HG02759 (cell line): ENCODE data around the gene ZNF385C.

Experiments used
- ATAC-seq: cut with Tn5 transposase; IDR thresholded peaks from one replicate; pipeline ENCODE4 v1.9.1; 2021; ENCODE audit warnings: mild to moderate bottlenecking, moderate library complexity; ENCODE audit not compliant: unreplicated experiment

The ZNF385C gene

GRCh38 chr17:42051645-42052044, 46.6 kb downstream of the ZNF385C start:
- ATAC-seq, result no peak

GRCh38 chr17:42051013-42051400, 47.3 kb downstream of the ZNF385C start:
- ATAC-seq, result no peak

- ATAC-seq, result no peak
Observed at GRCh38 chr17:42050393-42051012, 47.8 kb downstream of the ZNF385C start, which contains the start of gene C17orf113. C17orf113 (minus strand) TSS chr17:42050601; CDS start chr17:42043376, 7,225 bp downstream.

DNA sequence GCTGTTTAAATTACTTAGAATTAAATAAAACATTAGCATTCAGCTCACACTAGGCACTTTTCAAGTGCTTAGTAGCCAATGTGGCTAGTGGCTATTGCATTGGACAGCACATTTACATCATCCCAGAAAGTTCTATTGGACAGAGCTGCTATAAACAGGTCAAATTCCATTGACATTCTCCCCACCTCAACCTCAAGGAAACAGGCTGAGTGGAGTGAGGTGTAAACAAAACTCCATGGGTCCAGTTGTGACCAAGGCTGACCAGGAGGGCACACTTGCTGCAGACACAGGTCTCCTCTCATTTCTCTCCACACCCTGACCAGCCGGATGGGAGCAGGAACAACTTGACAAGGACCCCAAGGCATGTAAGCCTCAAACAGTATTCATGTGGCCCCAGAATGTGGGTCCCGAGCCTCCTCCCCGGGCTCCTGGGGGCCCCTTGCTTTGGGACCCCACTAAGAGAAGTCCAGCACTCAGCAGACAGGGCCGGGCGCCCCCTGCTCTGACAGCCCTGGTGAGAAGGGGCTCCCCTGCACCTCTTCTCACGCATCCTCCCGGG, 48.4 kb downstream of the ZNF385C start:
- ATAC-seq, result no peak

GRCh38 chr17:42047343-42047742, 50.9 kb downstream of the ZNF385C start:
- ATAC-seq, result no peak

- ATAC-seq, result no peak
Observed at GRCh38 chr17:42045719-42046118, 52.6 kb downstream of the ZNF385C start.

DNA sequence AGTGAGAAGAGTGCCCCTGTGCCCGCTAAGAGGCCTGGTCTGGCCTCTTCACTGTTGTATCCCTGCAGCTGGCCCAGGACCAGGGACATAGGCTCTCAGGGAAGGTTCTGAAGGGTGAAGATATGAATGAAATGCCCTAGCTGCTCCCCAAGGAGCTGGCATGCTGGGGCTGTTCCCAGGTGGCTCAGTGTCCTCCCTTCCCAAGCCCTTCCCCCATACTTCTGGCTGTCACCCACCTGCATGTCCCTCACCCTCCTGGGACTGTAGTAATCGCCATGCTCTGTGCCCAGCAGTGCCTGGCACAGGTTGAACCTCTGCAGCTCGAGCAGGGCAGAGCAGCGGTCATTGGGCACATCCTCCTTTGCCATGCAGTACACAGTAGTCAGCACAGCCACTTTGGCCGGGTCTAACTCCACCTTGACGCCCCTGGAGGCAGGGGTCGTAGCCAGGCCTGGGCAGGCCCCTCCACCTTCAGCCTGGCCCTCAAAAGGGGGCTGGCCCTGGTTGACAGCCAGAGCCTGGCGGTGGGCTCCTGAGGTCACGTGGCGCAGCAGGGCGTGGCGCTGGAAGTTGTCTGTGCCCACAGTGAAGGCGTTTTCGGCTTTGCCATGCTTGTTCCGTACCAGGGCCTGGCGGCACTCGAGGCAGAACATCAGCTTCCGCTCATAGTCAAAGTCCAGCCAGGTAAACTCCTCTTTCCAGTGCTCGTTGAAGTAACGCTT, 55.5 kb downstream of the ZNF385C start:
- no peak for ATAC-seq

GRCh38 chr17:42041619-42042018, 56.7 kb downstream of the ZNF385C start:
- ATAC-seq, result no peak

GRCh38 chr17:42040818-42041217, 57.5 kb downstream of the ZNF385C start:
- no peak for ATAC-seq

- no peak for ATAC-seq
Observed at GRCh38 chr17:42039794-42040763, 58.2 kb downstream of the ZNF385C start.

GRCh38 chr17:42038221-42038973, 59.9 kb downstream of the ZNF385C start:
- no peak for ATAC-seq

DNA sequence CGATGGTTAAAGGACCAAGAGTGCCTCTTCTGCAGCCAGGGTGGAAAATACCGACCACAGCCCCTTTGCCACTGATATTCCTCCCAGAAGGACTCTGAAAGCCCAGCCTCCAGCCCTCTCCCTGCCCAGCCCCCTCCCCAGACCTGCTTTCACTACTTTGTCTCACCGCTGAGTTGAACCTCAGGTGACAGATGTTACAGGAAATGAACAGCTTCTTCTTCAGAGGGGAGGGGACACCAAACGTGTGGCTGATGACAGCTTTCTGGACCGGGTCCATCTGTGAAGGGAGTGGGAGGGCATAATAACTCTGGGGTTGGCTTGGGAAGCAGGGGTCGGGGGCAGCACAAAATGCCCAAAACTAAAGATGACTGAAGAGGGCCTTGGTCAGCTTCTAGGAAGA, 64.2 kb downstream of the ZNF385C start:
- no peak for ATAC-seq

DNA sequence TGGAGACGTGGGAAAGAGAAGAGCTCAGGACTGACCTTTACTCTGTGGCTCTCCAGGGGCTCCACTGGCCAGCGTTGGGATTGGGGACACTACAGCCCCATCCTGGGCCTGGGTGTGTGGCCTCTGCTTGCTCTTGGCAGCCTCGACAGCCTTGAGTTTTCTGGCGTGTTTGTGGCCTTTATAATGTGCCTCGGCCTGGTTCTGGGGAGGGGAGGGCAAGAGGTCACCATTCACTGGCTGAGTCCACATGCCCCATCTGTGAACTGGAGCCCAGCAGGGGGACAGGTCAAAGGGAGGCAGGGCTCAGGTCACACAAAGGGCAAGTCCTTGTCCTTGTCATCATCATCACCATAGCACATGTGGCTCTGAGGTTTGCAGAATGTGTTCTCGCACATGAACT, 66.7 kb downstream of the ZNF385C start:
- no peak for ATAC-seq

DNA sequence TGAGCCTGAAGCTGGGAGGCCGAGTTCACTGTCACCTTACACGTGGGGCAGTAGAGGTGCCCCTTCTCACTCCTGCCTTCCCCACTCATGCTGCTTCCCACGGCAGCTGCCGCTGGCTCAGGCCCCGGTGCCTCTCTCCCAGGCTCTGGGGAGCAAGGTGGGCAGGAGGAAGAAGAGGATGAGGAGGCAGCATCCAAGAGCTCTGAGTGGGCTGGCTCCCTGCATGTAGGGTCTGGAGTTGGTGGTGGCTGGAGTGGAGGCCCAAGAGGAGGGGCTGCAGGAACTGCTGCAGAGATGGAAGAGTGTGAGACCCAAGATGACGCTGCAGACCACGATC, 69.5 kb downstream of the ZNF385C start:
- ATAC-seq, result no peak

DNA sequence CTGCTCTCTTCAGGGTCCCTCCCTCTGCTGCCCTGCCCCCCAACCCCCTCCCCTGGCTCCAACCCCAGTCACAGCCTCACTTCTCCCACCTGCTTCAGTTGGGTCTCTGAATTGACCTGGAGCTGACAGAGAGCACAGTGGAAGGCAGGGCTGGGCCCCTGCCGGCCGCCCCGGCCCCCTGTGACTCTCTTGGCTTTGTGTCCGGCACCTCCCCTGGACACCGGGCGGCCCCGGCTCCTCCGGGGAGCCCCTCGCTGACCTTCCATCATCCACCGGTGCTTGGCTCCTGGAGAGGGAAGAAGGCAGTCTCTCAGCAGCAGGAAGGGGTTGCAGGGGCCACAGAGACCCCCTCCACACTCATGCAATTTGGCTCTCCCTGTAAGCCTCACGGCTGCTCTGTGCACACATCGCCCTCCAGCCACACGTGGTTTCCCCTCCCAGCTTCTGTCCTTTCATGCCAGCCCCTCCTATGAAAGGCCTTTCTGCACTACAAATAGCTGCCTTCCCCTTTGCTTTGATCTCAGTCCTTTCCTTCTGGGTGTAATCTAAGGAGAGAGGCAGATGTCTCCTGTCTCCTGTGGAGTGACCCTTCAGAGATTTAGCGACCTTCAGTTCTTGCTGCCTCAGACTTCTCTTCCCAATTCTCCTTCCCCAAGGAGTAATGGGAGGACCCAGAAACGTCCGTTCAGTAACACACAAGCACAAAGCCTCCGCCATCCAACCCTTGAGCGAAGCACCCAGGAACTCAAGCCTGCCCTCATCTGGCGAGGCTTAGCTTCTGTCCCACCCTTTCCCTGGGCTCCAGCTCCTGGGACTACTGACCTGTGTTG, 70.1 kb downstream of the ZNF385C start:
- ATAC-seq, result no peak

GRCh38 chr17:42027590-42027889, 70.7 kb downstream of the ZNF385C start:
- ATAC-seq, result no peak

DNA sequence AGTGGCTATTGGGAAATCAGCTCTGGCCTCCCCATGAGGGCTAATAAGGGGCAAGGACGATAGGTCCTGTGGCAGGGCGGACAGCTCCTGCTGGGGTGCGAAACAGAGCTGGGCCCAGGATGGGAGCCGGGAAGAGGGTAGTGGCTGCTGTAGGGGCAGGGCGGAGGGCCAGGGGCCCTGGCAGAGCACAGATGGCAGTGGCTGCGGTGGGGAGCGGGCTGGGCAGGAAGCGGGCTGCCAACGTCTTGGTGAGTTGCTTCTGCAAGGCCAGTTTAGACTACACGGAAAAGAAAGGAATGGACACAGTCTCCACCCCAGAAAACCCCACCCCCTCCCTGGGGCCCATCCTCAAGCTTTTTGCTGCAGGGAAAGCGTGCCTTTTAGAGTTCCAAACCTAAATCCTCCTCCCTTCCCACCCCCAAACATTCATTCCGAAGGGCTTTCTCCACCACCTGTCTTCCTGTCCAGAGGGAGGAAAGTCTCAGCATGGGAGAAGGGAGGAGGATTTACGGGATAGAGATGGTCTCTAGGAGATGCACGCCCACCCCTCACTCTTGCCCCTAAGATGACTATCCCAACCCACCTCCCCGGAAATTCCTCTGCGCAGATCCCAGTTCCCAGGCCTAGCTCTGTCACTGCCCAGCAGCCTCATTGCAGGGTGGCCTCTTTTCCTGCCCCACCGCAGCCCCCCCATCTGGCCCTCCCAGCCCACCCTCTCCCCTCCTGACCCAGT, 71.2 kb downstream of the ZNF385C start:
- no peak for ATAC-seq

DNA sequence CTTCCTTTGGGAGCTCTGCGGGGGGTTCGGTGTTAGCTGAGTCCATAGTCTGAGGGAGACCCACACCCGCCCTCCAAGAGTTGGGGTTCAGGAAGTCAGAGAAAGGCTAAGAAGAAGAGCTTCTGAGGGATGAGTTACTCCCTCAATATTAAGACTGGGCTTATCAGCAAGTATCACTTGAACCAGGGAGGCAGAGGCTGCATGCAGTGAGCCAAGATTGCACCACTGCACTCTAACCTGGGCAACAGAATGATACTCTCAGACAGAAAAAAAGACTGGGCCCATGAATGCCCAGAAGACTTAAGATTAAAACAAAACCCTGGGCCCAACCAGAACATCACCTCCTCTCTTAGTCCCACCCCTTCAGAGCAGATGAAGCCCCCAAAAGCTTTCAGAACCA, 72.3 kb downstream of the ZNF385C start:
- ATAC-seq, result no peak

DNA sequence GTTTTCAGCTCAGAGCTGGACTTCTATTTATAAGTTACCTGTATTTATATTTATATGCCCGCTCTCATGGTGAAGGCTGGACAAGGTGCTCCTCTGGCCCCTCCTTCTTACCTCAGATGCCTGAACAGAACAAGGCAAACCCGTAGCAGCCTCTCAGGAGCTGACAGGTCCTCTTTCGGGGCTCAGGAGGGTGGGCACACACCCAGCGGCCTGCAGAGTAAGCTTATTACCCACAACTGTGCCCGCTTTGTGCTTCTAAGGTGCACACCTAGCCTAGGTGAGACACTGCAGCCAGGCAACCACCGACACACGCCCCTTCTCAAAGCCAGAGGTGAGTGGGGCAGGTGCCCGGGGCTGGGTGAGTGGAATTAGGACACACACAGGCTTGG, 73.1 kb downstream of the ZNF385C start:
- ATAC-seq, result no peak
